ENCODE measurements around the gene WASF3.

DNA sequence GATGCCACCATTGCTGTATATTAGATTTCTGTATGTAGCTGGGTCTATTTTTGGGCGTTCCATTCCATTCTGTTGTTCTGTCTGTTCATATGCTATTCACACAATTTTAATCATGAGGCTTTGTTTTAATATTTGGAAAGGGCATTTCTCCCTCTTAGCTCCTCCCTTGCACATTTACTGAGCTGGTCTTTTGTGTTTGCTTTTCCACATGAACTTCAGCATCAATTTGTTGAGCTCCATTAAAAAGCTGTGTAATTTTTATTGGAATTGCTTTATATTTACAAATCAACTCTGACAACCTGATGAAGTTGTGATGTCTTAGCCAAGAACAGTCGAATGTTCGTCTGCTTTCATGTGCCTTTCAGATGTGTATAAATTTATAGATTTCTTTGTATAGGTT, 14.0 kb downstream of the WASF3 start:
- TF ChIP-seq, protein P1, sequence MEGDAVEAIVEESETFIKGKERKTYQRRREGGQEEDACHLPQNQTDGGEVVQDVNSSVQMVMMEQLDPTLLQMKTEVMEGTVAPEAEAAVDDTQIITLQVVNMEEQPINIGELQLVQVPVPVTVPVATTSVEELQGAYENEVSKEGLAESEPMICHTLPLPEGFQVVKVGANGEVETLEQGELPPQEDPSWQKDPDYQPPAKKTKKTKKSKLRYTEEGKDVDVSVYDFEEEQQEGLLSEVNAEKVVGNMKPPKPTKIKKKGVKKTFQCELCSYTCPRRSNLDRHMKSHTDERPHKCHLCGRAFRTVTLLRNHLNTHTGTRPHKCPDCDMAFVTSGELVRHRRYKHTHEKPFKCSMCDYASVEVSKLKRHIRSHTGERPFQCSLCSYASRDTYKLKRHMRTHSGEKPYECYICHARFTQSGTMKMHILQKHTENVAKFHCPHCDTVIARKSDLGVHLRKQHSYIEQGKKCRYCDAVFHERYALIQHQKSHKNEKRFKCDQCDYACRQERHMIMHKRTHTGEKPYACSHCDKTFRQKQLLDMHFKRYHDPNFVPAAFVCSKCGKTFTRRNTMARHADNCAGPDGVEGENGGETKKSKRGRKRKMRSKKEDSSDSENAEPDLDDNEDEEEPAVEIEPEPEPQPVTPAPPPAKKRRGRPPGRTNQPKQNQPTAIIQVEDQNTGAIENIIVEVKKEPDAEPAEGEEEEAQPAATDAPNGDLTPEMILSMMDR (IDR thresholded peaks at IDR 0.05; ENCODE audit: insufficient read depth, low read depth, low read length): no peak
- no peak for TF ChIP-seq EZH2 (IDR thresholded peaks at IDR 0.05; ENCODE audit: insufficient read depth, low read length)
